GM13976 (cell line): ENCODE data around the gene PSMD11.

Experiments used
- DNase-seq: peaks from one replicate; pipeline ENCODE4 v3.0.0; 2012; ENCODE audit warnings: low spot score
- CTCF ChIP-seq: IDR thresholded peaks from 2 replicates; pipeline ENCODE4 v1.5.1; 2012; ENCODE audit warnings: borderline replicate concordance, mild to moderate bottlenecking; ENCODE audit not compliant: insufficient read depth; ENCODE audit errors: extremely low read depth, missing control alignments, control extremely low read depth
- in situ Hi-C: fragments of 300-500 bp; cut with MboI; formaldehyde crosslinking; loops from one replicate; pipeline ENCODE4 v1.12.0; 2022; ENCODE audit warnings: low sequenced_read_pairs, mixed read lengths, inconsistent platforms; ENCODE audit not compliant: unreplicated experiment

The PSMD11 gene

DNA sequence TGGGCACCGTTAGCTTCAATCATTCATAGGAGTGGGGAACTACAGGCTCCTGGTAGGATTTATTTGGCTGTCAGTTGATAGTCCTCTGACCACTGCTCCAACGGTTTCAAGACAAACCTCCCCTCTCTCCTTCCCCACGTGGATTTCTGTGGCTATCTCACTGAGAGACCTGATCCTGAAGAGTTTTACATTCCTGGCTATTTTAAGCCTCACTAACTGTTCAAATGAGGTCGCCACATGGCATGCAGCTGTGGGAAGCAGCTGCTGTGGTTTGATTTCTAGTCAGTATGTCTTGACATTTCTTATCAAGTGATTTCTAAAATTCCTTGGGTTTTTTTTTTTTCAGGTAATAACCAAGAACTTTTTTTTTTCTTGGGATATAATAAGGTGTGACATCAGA lies 80.8 kb downstream of the PSMD11 start:
- in situ Hi-C loops = no loop called here
- DNase-seq = no peak
- no peak for TF ChIP-seq CTCF

DNA sequence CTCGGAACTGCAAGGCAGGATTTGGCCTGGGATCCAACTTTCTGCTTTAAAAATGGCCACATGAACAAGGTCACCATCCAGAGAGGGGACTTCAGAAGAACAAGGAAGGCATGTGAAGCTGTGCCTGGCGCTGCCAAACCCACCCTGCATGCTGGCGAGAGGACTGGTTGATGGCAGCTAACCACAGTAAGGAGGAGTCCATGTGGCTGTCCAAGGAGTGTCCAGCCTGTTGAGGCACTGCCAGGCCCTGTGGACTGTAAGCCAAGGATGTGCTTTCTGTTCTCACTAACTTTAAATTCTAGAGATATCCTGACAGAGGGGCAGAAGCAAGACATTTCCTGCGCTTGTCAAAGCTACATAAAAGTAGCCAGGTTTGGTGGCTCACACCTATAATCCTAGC lies 82.8 kb downstream of the PSMD11 start:
- in situ Hi-C loops = no loop called here
- no peak for TF ChIP-seq CTCF
- DNase-seq = no peak

- DNase-seq = no peak
- in situ Hi-C loops = no loop called here
- no peak for TF ChIP-seq CTCF
These were observed 84.5 kb downstream of the PSMD11 start for GRCh38 chr17:32528825-32529224.

GRCh38 chr17:32529604-32530003 lies 85.3 kb downstream of the PSMD11 start:
- no peak for TF ChIP-seq CTCF
- in situ Hi-C loops = no loop called here
- no peak for DNase-seq
